IMR-90 (cell line): ENCODE results near the gene ESD. TPM values are rescaled to one million over a fixed set of nuclear protein-coding genes. Genes with fewer than 3 reads are reported as not detected.

Source experiments
- ATAC-seq: fragments of 200-7000 bp; cut with Tn5 transposase; 2 replicates; pipeline ENCODE4 v1.9.1; 2020; ENCODE audit warnings: low read depth, mild to moderate bottlenecking, moderate library complexity
- BruUV-seq: library from RNA; stranded (reverse); fragments of 400-500 nt; replicated peaks from 2 replicates; lab custom pipeline; 2021; lab: Mats Ljungman, UMichigan
- CTCF ChIA-PET: fragments of 300-600 bp; formaldehyde crosslinking; extraction: SDS; loops from one replicate; lab custom pipeline; 2021; ENCODE audit warnings: antibody characterized with exemption; lab: Yijun Ruan, JAX
- POLR2A ChIA-PET: fragments of 300-600 bp; sonication (Branson Sonifier 250); formaldehyde crosslinking; loops from one replicate; lab custom pipeline; 2022; ENCODE audit warnings: antibody characterized with exemption; ENCODE audit not compliant: unreplicated experiment; lab: Charles Lee
- DNase-seq: peaks from one replicate; pipeline ENCODE4 v3.0.0; 2013
- H2AFZ ChIP-seq: replicated peaks from 2 replicates; pipeline ENCODE3; 2013; ENCODE audit warnings: low read length, mild to moderate bottlenecking; ENCODE audit not compliant: poor library complexity
- H2AK5ac ChIP-seq: 2 replicates; pipeline ENCODE4 v1.6.1; 2013; ENCODE audit warnings: low read depth, low read length, inconsistent platforms
- H2AK9ac ChIP-seq: replicated peaks from 2 replicates; pipeline ENCODE3; 2013; ENCODE audit warnings: mild to moderate bottlenecking, low read depth, low read length, moderate library complexity; ENCODE audit not compliant: poor library complexity
- H2BK120ac ChIP-seq: 2 replicates; pipeline ENCODE4 v1.6.1; 2013; ENCODE audit warnings: low read depth, low read length, inconsistent platforms
- H2BK15ac ChIP-seq: 3 replicates; pipeline ENCODE4 v1.6.1; 2013; ENCODE audit warnings: low read depth, low read length, inconsistent platforms
- H2BK20ac ChIP-seq: 2 replicates; pipeline ENCODE4 v1.6.1; 2013; ENCODE audit warnings: low read depth, mild to moderate bottlenecking, inconsistent platforms, low read length, moderate library complexity
- H2BK5ac ChIP-seq: 2 replicates; pipeline ENCODE4 v1.6.1; 2013; ENCODE audit warnings: mild to moderate bottlenecking, low read depth, low read length, inconsistent platforms; ENCODE audit not compliant: poor library complexity, severe bottlenecking
- H3K14ac ChIP-seq: replicated peaks from 2 replicates; pipeline ENCODE4 v1.6.1; 2013; ENCODE audit warnings: low read depth, low read length, inconsistent platforms
- H3K18ac ChIP-seq: 2 replicates; pipeline ENCODE4 v1.6.1; 2013; ENCODE audit warnings: low read depth, low read length, control low read depth
- H3K23ac ChIP-seq: 2 replicates; pipeline ENCODE4 v1.6.1; 2013; ENCODE audit warnings: low read depth, low read length, inconsistent platforms
- H3K27ac ChIP-seq: 2 replicates; pipeline ENCODE4 v1.5.1; 2013; ENCODE audit warnings: mild to moderate bottlenecking, control low read depth, low read length; ENCODE audit not compliant: insufficient read depth
- H3K27me3 ChIP-seq: 2 replicates; pipeline ENCODE4 v1.6.1; 2013; ENCODE audit warnings: low read length; ENCODE audit not compliant: control insufficient read depth, insufficient read depth
- H3K36me3 ChIP-seq: 2 replicates; pipeline ENCODE4 v1.6.1; 2013; ENCODE audit warnings: low read length, mixed read lengths; ENCODE audit not compliant: control insufficient read depth, insufficient read depth
- H3K4ac ChIP-seq: 2 replicates; pipeline ENCODE4 v1.6.1; 2013; ENCODE audit warnings: low read depth, low read length, inconsistent platforms
- H3K4me1 ChIP-seq: 2 replicates; pipeline ENCODE4 v1.6.1; 2013; ENCODE audit warnings: low read length, mixed read lengths; ENCODE audit not compliant: control insufficient read depth, insufficient read depth
- H3K4me2 ChIP-seq: 2 replicates; pipeline ENCODE4 v1.6.1; 2013; ENCODE audit warnings: low read depth, mild to moderate bottlenecking, control low read depth, low read length, moderate library complexity
- H3K4me3 ChIP-seq: 2 replicates; pipeline ENCODE4 v1.5.1; 2013; ENCODE audit warnings: low read depth, mild to moderate bottlenecking, control low read depth, low read length, moderate library complexity; ENCODE audit not compliant: insufficient read depth
- H3K56ac ChIP-seq: 2 replicates; pipeline ENCODE4 v1.6.1; 2013; ENCODE audit warnings: low read length, inconsistent platforms; ENCODE audit not compliant: insufficient read depth; ENCODE audit errors: extremely low read depth
- H3K79me1 ChIP-seq, 2 experiments: 2 replicates each; pipeline ENCODE4 v1.6.1; 2013; ENCODE audit warnings: low read length in 2 of 2, inconsistent platforms in 1 of 2, low read depth in 1 of 2
- H3K9ac ChIP-seq: 2 replicates; pipeline ENCODE4 v1.6.1; 2013; ENCODE audit warnings: low read depth, low read length, control low read depth
- H3K9me1 ChIP-seq: 2 replicates; pipeline ENCODE4 v1.6.1; 2013; ENCODE audit warnings: low read length, inconsistent platforms; ENCODE audit not compliant: insufficient read depth
- H3K9me3 ChIP-seq: 2 replicates; pipeline ENCODE4 v1.6.1; 2013; ENCODE audit warnings: low read length; ENCODE audit not compliant: control insufficient read depth, insufficient read depth
- H4K20me1 ChIP-seq: 2 replicates; pipeline ENCODE4 v1.6.1; 2013; ENCODE audit warnings: low read length, inconsistent platforms; ENCODE audit not compliant: insufficient read depth
- H4K5ac ChIP-seq: 2 replicates; pipeline ENCODE4 v1.6.1; 2013; ENCODE audit warnings: mild to moderate bottlenecking, low read depth, low read length, control low read depth
- H4K8ac ChIP-seq, 2 experiments: 2 replicates each; pipeline ENCODE4 v1.6.1; 2013; ENCODE audit warnings: low read depth in 2 of 2, low read length in 2 of 2, control low read depth in 1 of 2, inconsistent platforms in 1 of 2
- H4K91ac ChIP-seq: 2 replicates; pipeline ENCODE4 v1.6.1; 2013; ENCODE audit warnings: low read depth, low read length, inconsistent platforms; ENCODE audit not compliant: insufficient read depth
- BHLHE40 ChIP-seq: fragments of 150-350 bp; IDR thresholded peaks from 2 replicates; pipeline ENCODE4 v1.6.1; 2016; ENCODE audit warnings: mild to moderate bottlenecking, low read depth, low read length
- CEBPB ChIP-seq: IDR thresholded peaks from 2 replicates; pipeline ENCODE4 v1.6.1; 2012; ENCODE audit warnings: low read depth, low read length, improper control_type of control experiment
- CHD1 ChIP-seq: IDR thresholded peaks from 2 replicates; pipeline ENCODE4 v1.6.1; 2012; ENCODE audit warnings: low read depth, low read length, improper control_type of control experiment
- FOS ChIP-seq: fragments of 150-350 bp; IDR thresholded peaks from 2 replicates; pipeline ENCODE4 v1.6.1; 2016; ENCODE audit warnings: low read depth, low read length
- MAFK ChIP-seq: IDR thresholded peaks from 2 replicates; pipeline ENCODE4 v1.6.1; 2012; ENCODE audit warnings: low read depth, low read length, improper control_type of control experiment
- MAZ ChIP-seq: IDR thresholded peaks from 2 replicates; pipeline ENCODE4 v1.6.1; 2012; ENCODE audit warnings: low read depth, mild to moderate bottlenecking, low read length, improper control_type of control experiment, moderate library complexity, borderline replicate concordance
- MXI1 ChIP-seq: IDR thresholded peaks from 2 replicates; pipeline ENCODE4 v1.6.1; 2012; ENCODE audit warnings: low read depth, mild to moderate bottlenecking, low read length, moderate library complexity, borderline replicate concordance
- NFE2L2 ChIP-seq: fragments of 150-350 bp; IDR thresholded peaks from 2 replicates; pipeline ENCODE4 v1.6.1; 2016; ENCODE audit warnings: low read depth, mild to moderate bottlenecking, low read length
- POLR2A ChIP-seq: IDR thresholded peaks from 2 replicates; pipeline ENCODE4 v1.6.1; 2012; ENCODE audit warnings: mild to moderate bottlenecking, low read depth, low read length
- RAD21 ChIP-seq: IDR thresholded peaks from 2 replicates; pipeline ENCODE4 v1.6.1; 2012; ENCODE audit warnings: low read length, improper control_type of control experiment
- RCOR1 ChIP-seq: IDR thresholded peaks from 2 replicates; pipeline ENCODE4 v1.6.1; 2012; ENCODE audit warnings: mild to moderate bottlenecking, low read length, improper control_type of control experiment; ENCODE audit not compliant: insufficient replicate concordance
- RFX5 ChIP-seq: IDR thresholded peaks from 2 replicates; pipeline ENCODE4 v1.8.0; 2012; ENCODE audit warnings: low read depth, mild to moderate bottlenecking, low read length, moderate library complexity
- SMC3 ChIP-seq: fragments of 150-350 bp; IDR thresholded peaks from 2 replicates; pipeline ENCODE4 v1.6.1; 2016; ENCODE audit warnings: low read depth, mild to moderate bottlenecking, antibody characterized with exemption, low read length, moderate library complexity
- WGBS, 2 experiments: methylation state at CpG; one replicate each; pipeline versions ENCODE4 v1.1.5 to v1.1.7; 2013; ENCODE audit warnings: missing lambda C conversion rate in 2 of 2; ENCODE audit not compliant: insufficient read length in 1 of 2; ENCODE audit errors: extremely low coverage in 2 of 2; 5-methylcytosine and 5-hydroxymethylcytosine counted together
- dilution Hi-C: fragments of 300-500 bp; cut with HindIII; formaldehyde crosslinking; loops from one replicate; pipeline ENCODE4 v1.14.3; 2018; ENCODE audit warnings: low sequenced_read_pairs; ENCODE audit not compliant: unreplicated experiment
- in situ Hi-C: fragments of 300-500 bp; cut with MboI; formaldehyde crosslinking; loops from 3 replicates; pipeline ENCODE4 v1.14.3; 2019; ENCODE audit warnings: low sequenced_read_pairs, inconsistent platforms, mixed read lengths
- intact Hi-C: fragments of 100-400 bp; cut with micrococcal nuclease; formaldehyde crosslinking; loops from 2 replicates; pipeline ENCODE4 v1.10.0; 2022
- polyA plus RNA-seq, 3 experiments: library from polyadenylated mRNA; depleted of rRNA; stranded (reverse); fragments of >200 nt; gene quantifications; 2 replicates each; pipeline ENCODE4 v1.2.3, GENCODE V29; 2012; ENCODE audit warnings: low replicate concordance in 1 of 3
- total RNA-seq: library from RNA; depleted of rRNA; stranded (reverse); fragments of >200 nt; gene quantifications from 2 replicates; pipeline ENCODE4 v1.2.3, GENCODE V29; 2012
- TF ChIP-seq, protein P1 (sequence below): fragments of 150-350 bp; IDR thresholded peaks from 2 replicates; pipeline ENCODE4 v1.6.1; 2016; ENCODE audit warnings: low read depth, mild to moderate bottlenecking, low read length, moderate library complexity, borderline replicate concordance
- TF ChIP-seq, protein P2 (sequence below): conservative IDR thresholded peaks from 2 replicates; pipeline ENCODE4 v1.5.1; 2012; ENCODE audit warnings: mild to moderate bottlenecking, low read depth, low read length, improper control_type of control experiment
- TF ChIP-seq, protein P3 (sequence below): fragments of 150-350 bp; IDR thresholded peaks from 2 replicates; pipeline ENCODE4 v1.6.1; 2017; ENCODE audit warnings: mild to moderate bottlenecking, antibody characterized with exemption, low read length, low read depth

ESD gene
- total and polyA plus RNA-seq, 2 of the 4 experiments (the other 2 are of a cell fraction), result 90.4 to 135 TPM

DNA sequence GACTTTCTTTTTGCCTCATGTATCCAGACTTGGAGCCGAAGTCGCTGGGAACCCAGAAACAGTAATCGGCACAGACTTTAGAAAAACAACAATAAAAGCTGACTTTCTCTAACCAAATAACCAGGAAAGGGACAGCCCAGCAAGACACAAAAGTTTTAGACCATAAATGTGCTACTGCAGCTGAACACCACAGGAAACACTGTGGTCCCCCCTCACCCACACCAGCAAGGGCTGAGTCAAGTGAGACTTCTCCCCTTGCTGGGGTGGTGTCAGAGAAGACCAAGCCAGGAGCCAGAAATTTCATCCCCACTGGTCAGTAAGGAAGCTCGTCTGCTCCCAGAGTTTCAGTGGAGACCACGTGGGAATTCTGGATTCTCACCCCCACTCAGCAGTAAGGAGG, 70.6 kb downstream of the ESD start:
- in situ Hi-C loops, result loop anchor here (10.0 kb wide), 1 partner anchor 232 kb away; no protein-coding TSS in a partner anchor
- no CpG with 5 or more reads among the region's 5 CpGs for WGBS, 2 experiments
- TF ChIP-seq MAFK (no peak), BHLHE40 (no peak), CEBPB (no peak), RFX5 (no peak), FOS (no peak), SMC3 (no peak), MXI1 (no peak), RCOR1 (no peak), RAD21 (no peak), CHD1 (no peak), NFE2L2 (no peak), MAZ (no peak), POLR2A (no peak)
- TF ChIP-seq, protein P1, sequence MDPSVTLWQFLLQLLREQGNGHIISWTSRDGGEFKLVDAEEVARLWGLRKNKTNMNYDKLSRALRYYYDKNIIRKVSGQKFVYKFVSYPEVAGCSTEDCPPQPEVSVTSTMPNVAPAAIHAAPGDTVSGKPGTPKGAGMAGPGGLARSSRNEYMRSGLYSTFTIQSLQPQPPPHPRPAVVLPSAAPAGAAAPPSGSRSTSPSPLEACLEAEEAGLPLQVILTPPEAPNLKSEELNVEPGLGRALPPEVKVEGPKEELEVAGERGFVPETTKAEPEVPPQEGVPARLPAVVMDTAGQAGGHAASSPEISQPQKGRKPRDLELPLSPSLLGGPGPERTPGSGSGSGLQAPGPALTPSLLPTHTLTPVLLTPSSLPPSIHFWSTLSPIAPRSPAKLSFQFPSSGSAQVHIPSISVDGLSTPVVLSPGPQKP, result no peak
- TF ChIP-seq, protein P2, sequence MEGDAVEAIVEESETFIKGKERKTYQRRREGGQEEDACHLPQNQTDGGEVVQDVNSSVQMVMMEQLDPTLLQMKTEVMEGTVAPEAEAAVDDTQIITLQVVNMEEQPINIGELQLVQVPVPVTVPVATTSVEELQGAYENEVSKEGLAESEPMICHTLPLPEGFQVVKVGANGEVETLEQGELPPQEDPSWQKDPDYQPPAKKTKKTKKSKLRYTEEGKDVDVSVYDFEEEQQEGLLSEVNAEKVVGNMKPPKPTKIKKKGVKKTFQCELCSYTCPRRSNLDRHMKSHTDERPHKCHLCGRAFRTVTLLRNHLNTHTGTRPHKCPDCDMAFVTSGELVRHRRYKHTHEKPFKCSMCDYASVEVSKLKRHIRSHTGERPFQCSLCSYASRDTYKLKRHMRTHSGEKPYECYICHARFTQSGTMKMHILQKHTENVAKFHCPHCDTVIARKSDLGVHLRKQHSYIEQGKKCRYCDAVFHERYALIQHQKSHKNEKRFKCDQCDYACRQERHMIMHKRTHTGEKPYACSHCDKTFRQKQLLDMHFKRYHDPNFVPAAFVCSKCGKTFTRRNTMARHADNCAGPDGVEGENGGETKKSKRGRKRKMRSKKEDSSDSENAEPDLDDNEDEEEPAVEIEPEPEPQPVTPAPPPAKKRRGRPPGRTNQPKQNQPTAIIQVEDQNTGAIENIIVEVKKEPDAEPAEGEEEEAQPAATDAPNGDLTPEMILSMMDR, result no peak
- TF ChIP-seq, protein P3, sequence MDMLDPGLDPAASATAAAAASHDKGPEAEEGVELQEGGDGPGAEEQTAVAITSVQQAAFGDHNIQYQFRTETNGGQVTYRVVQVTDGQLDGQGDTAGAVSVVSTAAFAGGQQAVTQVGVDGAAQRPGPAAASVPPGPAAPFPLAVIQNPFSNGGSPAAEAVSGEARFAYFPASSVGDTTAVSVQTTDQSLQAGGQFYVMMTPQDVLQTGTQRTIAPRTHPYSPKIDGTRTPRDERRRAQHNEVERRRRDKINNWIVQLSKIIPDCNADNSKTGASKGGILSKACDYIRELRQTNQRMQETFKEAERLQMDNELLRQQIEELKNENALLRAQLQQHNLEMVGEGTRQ, result no peak

More for the DNA sequence above, 70.6 kb downstream of the ESD start:
- Histone ChIP-seq H3K14ac (no peak overlapping the region), H3K23ac (no peak overlapping the region), H4K20me1 (no peaks in the 10 kb centered on the region), H3K9me3 (no peaks in the 10 kb centered on the region), H3K79me1 (peaks cover 3% of the 10 kb centered on the region in 2 experiments; a peak in 2 of 4 replicates), H2BK120ac (no peak overlapping the region), H3K4me1 (no peaks in the 10 kb centered on the region; the same call in 1 of the 2 replicates), H2AFZ (no peak overlapping the region), H3K27ac (no peak overlapping the region), H3K4me3 (no peak overlapping the region), H4K8ac (no peak overlapping the region), H2BK20ac (no peak overlapping the region), H3K9ac (no peak overlapping the region), H3K4ac (no peak overlapping the region), H2BK15ac (no peak overlapping the region), H3K27me3 (no peaks in the 10 kb centered on the region), H2AK5ac (no peak overlapping the region), H2BK5ac (no peak overlapping the region), H3K56ac (no peak overlapping the region), H2AK9ac (no peak overlapping the region), H3K4me2 (no peak overlapping the region), H3K9me1 (no peaks in the 10 kb centered on the region), H4K91ac (no peak overlapping the region), H3K18ac (no peak overlapping the region), H3K36me3 (peaks cover 25% of the 10 kb centered on the region), H4K5ac (no peak overlapping the region)
- ChIA-PET CTCF (interaction anchor here (0.7 kb wide), 1 partner anchor 124 kb away, joined by 3 read pairs; no protein-coding TSS in a partner anchor), POLR2A (no interaction called here)
- intact Hi-C loops, result no loop called here
- ATAC-seq, result no peak
- DNase-seq, result no peak
- dilution Hi-C loops, result no loop called here
- no TSS peak for BruUV-seq
